ENCODE results near the gene NISCH.

Gene NISCH

DNA sequence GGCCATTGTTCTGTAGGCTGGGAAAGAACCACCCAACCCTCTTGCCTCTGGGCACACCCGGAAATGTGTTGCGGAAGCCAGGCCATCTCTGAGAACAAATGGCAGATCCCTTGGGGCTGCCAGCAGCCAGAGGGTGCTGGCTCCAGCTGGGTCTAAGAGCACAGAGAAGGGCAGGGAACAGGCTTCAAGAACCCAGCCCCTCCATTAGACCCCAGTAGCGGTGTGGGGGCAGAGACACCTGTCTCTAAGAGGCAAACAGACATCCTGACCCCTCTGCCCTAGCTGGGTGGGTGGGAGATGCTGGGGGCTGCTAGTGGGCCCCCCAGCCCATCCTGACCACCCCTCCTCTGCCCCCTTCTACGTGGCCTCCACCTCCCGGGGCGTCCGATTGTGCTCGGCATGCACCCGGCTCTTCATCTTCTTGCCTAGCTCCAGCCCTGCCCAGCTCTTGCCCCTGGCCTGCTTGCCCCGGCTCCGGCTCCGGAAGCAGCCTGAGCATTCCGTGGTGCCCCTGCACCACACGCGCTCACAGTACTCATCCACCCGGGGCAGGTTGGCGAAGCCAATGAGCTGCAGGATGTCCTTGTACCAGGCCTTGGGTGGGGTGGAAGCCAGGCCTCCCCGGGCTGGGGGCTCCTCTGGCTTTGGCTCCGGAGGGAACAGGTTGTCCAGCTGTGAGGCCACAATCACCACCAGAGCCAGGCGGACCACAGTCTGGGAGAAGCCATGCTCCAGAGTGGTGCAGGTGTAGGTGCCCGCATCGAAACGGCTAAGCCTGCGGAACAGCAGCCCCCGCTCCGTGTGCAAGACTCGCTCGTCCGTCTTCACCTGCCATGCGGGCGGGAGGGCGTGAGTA is 19.9 kb upstream of the NISCH start:
- DNase-seq: peak; percentile 11

DNA sequence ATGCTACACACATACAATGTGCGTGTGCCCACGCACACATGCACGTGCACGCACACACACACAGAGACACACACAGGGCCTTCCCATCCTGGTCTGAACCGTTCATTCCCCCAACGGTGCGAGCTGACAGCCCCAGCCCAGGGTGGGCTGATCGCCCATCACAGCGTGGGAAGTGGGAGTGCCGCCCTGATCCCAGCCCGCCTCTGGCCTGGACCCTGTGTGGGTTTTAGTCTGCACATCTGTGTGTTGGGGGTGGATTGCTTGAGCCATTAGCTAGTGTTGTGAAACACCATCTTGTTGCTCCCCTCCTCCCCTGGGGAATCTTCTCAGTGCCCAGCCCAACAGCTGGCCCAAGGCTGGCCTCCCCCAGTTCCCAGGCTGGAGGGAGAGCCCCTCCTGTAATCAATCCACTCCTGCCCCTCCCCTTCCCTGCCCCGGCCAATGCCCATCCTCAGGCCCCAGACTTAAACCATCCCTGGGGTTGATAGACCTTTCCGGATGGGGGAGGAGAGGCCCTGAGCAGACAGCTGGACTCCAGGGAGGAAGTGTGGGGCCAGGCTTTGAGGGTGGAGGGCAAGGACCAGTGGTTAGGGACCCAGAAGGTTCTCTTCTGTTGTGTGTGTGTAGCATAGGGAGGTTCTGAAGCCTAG is 18.8 kb upstream of the NISCH start:
- peak; percentile 68 for DNase-seq

DNA sequence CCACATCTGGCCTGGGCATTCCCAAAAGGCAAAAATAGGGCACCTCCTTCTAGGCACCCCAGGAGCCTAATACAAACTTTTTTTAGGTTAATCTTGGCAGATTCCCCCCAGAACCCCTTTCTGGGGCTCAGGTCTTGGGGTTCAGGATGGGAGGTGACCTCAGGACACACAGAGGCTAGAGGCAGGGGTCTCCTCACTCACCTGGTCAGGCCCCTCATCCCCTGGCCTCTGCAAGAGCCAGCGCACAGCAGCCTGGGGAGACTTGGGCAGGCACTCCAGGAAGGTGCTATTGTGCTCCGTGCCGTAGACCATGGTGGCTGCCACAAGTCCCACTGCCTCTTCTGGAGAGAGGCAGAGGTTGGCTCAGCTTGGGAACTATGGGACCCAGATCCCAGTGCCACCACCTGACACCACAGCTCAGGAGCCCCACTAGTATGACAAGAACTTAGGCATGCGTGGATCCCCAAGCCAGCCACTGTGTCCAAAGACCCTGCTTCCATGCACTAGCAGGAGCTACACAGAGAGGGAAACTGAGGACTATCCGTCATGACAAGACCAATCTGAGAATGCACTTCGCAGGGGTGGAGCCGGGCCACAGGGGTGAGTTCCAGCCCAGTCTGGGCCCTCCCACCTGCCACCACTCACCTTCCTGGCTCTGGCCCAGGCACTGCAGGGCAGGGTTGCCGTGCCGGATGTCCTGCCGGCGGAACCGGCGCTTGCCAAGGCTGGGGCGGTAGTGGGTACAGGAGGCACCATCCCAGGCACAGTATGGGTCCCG is 17.9 kb upstream of the NISCH start:
- DNase-seq: no peak

DNA sequence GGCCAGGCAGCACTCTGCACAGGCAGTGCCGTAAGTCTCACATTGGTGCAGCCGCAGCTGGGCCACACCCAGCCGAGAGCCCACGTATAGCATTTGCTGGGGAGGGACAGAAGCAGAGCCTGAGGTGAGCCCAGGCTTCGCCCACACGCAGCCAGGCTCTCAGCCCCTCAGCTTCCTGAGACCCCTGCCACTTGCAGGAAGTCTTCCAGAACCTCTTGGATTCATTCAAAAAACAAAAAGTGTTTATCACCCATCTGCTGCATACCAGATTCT is 17.4 kb upstream of the NISCH start:
- no peak for DNase-seq

DNA sequence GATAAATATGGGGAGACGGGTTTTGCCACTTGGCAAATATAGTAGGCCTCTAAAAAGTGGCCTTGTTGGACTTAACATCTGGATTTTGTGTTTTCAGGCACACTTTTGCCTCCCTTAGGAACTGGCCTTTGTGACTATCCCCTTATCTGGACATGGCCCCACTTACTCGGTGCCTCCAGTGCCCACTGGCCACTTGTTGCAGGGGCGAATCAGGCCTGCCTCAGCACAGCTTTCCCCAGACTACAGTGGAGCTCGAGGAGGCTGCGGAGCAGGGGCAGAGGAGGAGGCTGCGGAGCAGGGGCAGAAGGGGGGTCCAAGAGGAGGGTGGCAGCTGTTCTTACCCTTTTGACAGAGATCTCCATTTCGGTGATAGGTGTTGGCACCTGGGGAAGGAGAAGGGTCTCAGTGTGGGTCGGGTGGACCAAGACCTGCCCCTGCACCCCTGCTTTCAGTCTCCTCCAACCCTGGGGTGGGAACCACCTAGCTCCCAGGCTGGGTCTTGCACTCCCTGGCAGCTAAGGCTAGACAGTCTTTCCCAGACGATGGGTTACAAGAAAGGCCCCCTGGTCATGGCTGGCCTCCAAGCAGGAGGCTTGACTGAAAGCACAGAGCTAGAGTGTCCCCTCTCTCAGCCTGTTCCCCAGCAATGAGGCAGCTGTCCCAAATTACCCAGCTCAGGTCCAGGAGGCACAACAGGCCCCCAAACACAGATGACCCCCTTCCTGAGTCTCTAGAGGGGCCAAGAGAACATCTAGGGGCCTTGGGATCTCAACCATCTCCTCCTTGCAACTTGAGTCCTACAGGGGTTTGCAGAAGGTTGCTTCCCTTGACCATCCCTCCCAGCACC is 16.6 kb upstream of the NISCH start:
- DNase-seq: no peak

DNA sequence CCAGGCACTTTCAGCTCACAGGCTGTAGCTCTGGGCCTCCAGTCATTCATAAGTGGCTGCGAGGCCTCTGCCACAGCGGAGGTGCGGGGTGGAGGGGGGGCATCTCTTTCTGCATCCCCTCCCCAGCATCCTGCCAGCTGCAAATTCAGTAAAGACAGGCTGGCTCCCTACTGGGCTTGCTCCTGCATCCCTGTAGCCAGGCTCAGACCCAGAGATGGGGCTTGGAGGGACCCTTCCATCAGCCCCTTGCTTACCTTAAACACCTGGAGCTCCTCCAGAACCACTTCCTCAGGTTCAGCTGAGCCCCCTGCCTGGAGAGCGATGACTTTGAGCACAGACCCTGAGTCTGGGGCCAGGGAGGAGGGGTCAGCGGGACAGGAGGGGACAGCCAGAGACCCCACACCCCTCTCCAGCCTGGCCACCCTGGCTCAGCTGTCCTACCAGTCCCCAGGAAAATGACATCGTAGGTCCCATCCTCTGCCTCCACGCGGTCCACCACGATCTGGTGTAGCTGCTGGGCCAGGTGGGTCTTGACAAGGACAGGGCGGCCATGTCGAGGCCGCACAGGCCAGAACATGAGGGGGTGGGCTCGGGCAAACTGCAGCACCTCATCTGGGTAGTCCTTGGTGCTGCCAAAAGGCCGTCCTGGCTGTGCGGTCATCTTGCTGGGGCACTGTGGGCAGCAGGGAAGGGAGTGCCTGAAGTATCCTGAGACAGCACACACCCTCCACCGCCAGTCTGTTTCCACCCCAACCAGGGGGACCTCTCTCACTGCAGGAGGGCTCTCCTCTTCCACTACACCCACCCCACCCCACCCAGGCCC is 15.8 kb upstream of the NISCH start:
- DNase-seq: no peak

DNA sequence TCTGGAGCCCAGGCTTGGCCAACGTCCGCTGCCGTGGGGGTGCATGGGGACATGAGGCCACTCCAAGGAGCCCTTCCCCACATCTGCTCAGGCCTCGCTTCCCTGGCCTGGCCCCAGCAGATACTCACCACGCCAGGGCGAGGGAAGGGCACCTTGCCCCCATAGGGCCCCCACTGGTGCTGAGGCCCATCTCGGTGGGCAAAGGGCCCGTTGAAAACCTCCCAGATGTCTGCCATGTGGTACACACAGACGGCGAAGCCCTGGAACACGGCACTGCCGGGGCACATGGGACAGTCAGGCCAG is 15.2 kb upstream of the NISCH start:
- DNase-seq: no peak

DNA sequence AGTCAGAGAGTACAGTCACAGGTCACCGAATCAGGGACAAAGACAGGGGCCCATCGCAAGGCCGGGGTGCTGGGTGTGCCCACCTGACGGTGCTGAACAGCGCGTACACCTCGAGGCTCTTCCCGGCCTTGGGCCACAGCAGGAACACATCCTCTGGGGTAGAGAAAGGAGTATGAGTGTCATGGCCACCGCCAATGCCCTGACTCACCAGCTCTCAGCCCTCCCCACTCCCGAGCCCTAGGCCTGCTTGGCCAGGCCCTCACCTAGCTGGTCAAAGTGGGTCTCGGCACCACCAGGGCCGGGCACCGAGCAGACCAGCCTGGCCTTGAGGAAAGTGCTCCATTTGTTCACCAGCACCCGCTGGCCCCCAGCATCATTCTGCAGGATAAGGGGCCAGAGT is 14.7 kb upstream of the NISCH start:
- DNase-seq: no peak

DNA sequence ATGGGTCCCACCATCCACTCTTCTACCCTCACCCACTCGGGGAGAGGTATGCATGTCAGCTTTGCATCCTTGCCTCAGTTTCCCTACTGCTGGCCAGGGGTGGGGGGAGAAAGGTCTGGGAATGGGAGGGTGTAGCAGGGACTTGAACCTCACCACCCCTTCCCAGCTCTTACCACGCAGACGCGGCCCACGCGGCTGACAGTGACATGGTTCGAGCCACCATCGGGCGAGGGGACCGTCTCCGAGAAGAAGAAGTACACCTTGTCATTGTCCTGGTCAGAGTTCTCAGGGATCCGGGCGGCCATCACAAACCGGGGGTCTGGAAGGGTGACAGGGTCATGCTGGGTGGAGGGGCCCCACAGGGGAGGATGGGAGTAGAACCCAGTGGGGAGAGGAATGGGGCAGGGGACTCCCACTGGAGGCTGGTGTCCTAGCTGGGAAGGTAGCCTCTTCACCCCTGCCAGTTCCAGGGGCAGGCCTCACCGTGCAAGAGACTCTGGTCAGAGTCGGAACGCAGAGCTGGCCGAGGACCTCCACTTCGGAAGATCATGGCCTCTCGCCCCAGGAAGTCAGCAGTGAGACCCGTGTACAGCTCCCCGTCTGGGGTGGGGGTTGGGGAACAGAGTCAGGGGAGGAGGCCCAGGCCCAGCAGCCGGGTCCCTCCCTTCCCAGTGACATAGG is 14.2 kb upstream of the NISCH start:
- no peak for DNase-seq

DNA sequence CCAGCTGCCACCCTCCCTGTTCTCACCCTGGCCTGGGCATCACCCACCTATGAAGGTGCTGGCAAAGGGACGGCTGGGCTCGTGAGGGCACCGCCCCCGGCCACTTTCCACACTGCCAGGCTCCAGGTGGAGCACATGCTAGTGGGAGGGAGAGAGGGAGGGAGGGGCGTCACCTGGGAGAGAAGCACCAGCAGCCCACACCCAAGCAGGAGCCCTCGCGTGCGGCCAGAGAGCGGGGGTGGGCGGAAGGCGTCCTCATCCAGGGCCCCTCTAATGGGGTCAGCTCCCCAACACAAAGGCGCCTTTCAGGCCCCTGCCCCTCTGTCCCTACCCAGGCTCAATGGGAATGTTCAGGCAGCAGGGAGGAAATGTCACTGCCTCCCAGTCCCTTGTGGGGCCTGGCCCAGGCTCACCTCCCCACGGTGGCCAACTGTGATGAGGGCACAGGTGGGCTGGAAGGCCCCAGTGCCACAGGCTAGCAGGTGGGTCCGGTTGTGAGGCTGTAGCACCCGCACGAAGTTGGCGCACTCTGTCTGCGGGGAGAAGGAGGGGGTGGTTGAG is 13.6 kb upstream of the NISCH start:
- DNase-seq: no peak

DNA sequence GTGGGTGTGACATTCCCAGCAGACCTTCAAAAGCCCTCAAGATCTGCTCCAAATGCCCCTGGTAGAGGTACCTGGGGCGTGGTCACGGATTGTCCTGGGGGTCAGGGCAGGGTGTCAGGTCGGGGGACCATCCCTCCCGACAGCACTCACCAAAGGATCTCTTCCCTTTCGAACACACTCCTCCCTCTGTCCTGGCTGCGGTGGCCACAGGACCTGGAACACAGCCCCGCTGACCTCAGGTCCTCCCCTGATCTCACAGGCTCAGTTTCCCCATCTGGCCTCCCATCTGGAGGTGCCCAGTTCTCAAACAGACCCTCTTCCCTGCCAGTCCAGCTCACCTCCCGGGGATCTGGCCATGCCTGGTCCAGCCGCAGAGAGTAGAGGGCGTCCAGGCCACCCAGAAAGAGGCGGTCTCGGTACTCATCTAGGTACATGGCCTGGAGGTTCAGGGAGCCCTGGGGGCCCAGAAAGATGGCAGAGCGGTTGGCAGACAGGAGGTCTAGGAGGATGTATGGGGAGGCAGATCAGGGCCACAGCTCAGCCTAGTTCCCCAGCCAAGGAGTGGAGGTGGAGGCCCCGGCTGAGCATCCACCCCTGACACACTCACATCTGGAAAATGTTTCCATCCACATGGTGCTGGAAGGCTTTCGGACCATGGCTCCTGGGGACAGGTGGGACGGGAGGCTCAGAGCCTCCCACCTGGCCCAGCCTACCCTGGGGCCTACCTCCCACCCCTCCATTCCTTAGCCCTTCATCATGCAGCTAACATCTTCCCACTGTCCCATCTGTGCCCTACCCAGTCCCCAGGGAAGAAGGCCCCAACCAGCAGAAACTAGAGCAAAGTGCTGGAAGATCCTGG is 12.8 kb upstream of the NISCH start:
- DNase-seq: no peak

DNA sequence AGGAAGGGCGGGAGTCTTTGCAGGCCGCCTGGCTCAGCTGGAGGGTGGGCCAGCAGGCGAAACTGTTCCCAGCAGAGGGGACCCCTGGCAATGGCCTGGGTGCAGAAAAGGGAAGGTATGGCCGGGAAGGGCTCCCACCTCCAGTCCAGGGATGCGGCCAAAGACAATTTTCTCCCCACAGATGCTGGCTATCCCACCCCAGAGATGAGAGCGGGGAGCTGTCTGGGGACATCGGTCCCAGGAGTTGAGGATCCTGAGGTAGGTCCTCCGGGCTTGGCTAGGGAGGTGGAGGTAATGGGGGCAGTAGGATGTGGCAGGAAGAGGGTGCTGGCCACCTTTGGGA is 12.2 kb upstream of the NISCH start:
- DNase-seq: no peak

DNA sequence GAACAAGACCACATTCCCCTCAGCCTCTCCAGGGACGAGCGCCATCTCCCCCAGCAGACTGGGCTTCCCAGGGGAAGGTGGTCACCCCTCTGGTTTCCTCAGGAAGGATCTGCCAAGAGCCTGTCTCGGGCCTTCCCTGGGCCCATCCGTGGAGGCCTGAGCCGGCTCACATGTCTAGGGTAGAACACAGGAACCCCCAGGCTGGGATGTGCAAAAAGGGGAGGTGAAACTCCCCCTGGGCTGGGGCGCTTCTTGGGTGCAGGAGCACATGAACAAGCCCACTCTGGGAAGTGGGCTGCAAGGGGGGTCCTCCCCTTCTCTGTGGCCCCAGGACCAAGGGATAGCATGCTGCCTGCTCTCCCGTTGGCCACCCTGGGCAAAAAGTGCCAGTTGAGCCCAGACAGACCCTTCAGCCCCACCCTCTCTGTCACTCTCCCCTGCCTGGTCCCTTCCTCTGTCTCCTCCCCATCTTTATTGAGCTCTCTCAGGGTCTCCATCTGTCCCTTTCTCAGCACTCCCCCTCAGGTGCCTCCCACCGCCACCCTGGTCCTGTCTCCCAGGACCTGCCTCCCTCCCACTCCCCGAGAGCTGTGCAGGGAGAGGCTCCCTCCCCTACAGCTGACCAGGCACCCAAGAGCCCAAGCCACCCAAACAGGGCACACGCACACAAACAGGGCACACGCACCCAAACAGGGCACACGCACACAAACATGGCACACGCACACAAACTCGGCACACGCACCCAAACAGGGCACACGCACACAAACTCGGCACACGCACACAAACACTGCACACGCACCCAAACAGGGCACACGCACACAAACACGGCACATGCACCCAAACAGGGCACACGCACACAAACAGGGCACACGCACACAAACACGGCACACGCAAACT is 11.4 kb upstream of the NISCH start:
- no peak for DNase-seq

DNA sequence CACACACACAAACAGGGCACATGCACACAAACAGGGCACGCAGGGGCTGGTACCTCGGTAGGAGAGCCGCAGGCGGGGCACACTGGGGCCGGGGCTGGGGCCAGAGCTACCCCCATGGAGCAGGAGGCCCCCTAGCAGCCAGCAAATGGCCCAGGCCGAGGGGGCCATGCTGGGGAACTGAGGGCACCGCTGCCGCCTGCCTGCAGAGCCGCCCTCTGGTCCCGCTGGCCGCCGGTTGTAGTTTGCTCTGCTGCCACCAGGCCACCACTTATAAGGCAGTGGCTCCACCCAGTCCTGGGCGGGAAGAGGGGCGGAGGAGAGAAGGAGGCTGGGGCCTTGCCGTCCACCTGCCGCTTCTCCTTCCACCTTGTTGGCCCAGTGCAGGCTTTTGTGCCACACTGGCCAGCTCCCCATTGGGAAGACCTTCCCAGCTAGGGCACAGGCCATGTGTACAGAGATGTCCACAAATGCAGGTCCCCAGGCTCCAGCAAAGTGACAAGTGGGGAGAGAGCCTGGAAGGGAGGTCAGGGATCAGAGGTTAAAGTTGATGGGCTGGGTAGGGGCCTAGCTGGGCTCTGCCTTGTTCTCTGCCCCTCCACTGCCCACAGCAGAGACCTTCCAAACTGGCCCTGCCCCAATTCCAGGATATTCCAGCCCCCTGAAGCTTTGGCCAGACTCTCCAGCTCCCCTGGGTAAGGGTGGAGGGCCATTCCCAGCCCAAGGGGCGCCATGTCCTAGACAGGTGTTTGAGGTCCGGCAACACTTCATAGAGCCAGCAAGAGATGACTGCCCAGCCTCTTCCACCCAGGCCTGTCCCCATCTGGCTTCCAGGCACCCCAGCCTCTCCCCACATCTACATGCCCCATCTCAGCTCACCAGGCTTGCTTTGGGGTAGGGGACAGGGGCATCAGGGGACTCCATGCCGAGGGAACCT is 10.3 kb upstream of the NISCH start, which contains the start of gene SEMA3G:
Gene SEMA3G, minus strand, starts transcription at position 244 of the 934 bp plus-strand sequence. Its CDS starts 76 bp downstream, at position 168.
- peak; percentile 77 for DNase-seq

DNA sequence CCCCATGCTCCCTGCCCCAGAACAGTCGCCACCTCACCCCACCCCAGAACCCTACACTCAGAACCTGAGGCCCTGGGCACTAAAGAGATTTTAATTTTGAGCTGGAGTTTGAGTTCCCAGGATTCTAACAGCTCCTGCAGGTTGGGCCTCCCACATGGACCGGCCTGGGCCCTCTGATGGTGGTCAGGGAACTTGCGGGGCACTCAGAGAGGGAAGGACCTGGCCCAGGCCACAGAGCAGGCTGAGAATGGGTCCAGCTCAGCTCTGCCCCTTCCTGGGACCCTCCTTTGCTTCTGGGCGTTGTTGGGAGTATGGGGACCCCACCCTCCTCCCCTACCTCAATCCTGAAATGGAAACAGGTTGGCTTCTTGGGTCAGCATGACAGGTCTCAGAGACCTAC is 9.4 kb upstream of the NISCH start:
- no peak for DNase-seq

DNA sequence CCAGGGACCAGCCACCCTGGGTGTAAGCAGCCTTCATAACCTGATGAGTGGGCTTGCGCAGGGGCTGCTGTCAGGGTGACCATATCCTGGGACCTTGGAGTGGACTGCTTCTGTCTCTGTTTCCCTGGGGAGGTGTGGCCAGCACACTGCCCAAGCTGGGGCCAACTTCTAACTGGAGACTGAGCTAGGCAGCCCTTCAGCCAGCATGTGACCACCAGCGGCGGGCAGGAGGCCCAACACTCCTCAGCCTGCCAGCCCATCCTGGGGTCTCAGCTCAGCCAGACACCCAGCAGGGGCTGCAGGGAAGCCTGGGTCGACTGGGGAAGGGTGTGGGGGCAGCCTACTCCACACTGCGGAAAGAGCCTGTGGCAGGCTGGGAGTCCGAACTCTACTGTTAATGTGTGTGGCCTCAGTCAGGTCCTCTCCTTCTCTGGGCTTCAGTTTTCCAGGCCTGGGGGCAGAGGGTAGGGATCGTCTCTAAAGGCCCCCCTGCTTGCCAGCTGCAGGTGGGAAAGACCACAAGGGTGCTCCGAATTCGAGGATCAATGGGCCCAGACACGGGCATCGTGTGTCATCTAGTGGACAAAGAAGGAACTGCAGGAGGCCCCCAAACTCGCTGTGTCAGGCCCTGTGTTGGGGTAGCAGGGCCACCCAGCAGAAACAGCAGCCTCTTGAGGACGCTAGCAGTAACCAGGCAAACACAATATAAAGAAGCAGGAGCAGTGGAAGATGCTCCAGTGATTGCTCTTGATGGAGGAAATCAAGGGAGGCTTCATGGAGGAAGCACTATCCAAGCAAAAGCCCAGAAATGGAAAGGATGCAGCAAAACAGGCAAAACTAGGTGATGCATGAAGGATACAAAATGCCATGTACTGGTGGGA is 8.5 kb upstream of the NISCH start:
- DNase-seq: peak; percentile 74
